Nephron progenitor cell (in vitro differentiated cells): Measurements from ENCODE around the gene CAMTA1.
A peak's percentile ranks its signal among the peaks of the same experiment; 100 is the strongest.

ENCODE experiments used
- DNase-seq: peaks from one replicate; pipeline ENCODE4 v3.0.0; 2021
- H3K27ac Mint-ChIP-seq: 2 replicates; pipeline ENCODE4 v1.8.0; 2021; ENCODE audit warnings: mild to moderate bottlenecking, moderate library complexity, mixed read lengths
- H3K27me3 Mint-ChIP-seq: 2 replicates; pipeline ENCODE4 v1.8.0; 2021; ENCODE audit warnings: mild to moderate bottlenecking, low read depth, mixed read lengths; ENCODE audit not compliant: poor library complexity
- H3K36me3 Mint-ChIP-seq: 2 replicates; pipeline ENCODE4 v1.8.0; 2021; ENCODE audit warnings: low read depth, mixed read lengths
- H3K4me1 Mint-ChIP-seq: 2 replicates; pipeline ENCODE4 v1.8.0; 2021; ENCODE audit warnings: mixed read lengths
- H3K4me3 Mint-ChIP-seq: 2 replicates; pipeline ENCODE4 v1.8.0; 2021; ENCODE audit warnings: mild to moderate bottlenecking, moderate library complexity, mixed read lengths
- H3K9me3 Mint-ChIP-seq: 2 replicates; pipeline ENCODE4 v1.8.0; 2021; ENCODE audit warnings: mild to moderate bottlenecking, moderate library complexity, mixed read lengths
- TF ChIP-seq, protein P1 (sequence below): fragments of 200-600 bp; sonication (generic); IDR thresholded peaks from 2 replicates; pipeline ENCODE4 v1.5.0; 2021; ENCODE audit warnings: antibody characterized with exemption

CAMTA1 gene

GRCh38 chr1:7042322-7043190 is 257.3 kb downstream of the CAMTA1 start:
- Mint-ChIP-seq H3K4me3 (no peak overlapping the region), H3K36me3 (no peaks in the 10 kb centered on the region), H3K4me1 (peaks cover 9% of the 10 kb centered on the region), H3K9me3 (no peaks in the 10 kb centered on the region), H3K27me3 (peaks cover 12% of the 10 kb centered on the region), H3K27ac (no peak overlapping the region)
- no peak for DNase-seq
- TF ChIP-seq, protein P1, sequence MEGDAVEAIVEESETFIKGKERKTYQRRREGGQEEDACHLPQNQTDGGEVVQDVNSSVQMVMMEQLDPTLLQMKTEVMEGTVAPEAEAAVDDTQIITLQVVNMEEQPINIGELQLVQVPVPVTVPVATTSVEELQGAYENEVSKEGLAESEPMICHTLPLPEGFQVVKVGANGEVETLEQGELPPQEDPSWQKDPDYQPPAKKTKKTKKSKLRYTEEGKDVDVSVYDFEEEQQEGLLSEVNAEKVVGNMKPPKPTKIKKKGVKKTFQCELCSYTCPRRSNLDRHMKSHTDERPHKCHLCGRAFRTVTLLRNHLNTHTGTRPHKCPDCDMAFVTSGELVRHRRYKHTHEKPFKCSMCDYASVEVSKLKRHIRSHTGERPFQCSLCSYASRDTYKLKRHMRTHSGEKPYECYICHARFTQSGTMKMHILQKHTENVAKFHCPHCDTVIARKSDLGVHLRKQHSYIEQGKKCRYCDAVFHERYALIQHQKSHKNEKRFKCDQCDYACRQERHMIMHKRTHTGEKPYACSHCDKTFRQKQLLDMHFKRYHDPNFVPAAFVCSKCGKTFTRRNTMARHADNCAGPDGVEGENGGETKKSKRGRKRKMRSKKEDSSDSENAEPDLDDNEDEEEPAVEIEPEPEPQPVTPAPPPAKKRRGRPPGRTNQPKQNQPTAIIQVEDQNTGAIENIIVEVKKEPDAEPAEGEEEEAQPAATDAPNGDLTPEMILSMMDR = peak; percentile 59

GRCh38 chr1:7043191-7043549 is 257.9 kb downstream of the CAMTA1 start:
- Mint-ChIP-seq H3K4me3 (no peak overlapping the region), H3K36me3 (no peaks in the 10 kb centered on the region), H3K4me1 (peaks cover 9% of the 10 kb centered on the region), H3K9me3 (no peaks in the 10 kb centered on the region), H3K27ac (no peak overlapping the region), H3K27me3 (peaks cover 16% of the 10 kb centered on the region)
- DNase-seq = no peak
- TF ChIP-seq, protein P1 = no peak

DNA sequence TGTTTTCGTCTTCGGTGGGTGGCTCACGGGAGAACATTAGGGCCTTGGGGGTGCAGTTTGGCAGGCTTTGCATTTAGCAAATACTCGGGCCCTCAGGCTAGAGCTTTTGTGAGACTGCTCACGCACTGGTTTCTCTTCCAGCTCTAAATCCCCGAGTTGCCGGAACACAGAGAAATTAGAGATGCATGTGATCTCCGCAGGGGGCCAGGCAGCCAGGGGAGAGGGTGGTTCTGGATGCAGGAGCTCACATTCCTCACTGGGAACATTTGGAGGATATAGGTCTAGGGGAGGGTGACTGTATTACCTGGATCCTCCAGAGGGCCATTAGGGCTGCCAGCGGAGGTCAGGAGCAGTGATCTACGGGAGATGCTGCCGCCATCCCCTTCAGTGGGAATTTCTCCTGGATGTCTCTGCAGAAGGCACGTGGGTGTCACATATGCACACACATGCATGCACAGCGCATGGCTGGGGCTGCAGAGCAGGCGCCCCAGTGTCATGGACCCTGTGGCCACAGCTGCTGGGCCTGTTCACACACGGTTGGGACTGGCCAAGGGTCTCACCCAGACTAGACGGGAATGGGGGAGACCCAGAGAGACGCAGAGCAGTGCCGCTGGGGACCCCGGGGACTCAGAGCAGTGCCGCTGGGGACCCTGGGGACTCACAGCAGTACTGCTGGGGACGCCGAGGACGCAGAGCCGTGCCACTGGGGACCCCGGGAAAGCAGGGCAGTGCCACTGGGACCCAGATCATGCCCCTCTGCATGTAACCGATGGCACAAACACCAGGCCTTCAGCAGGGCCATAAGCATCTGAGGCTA is 258.7 kb downstream of the CAMTA1 start:
- Mint-ChIP-seq H3K4me3 (no peak overlapping the region), H3K4me1 (peaks cover 9% of the 10 kb centered on the region), H3K27me3 (peaks cover 20% of the 10 kb centered on the region), H3K36me3 (no peaks in the 10 kb centered on the region), H3K27ac (no peak overlapping the region), H3K9me3 (no peaks in the 10 kb centered on the region)
- TF ChIP-seq, protein P1 = no peak
- no peak for DNase-seq

GRCh38 chr1:7045897-7046296 is 260.6 kb downstream of the CAMTA1 start:
- no peak for DNase-seq
- no peak overlapping the region for H3K27ac Mint-ChIP-seq
- H3K4me1 Mint-ChIP-seq = peaks cover 22% of the 10 kb centered on the region
- peaks cover 23% of the 10 kb centered on the region for H3K27me3 Mint-ChIP-seq
- TF ChIP-seq, protein P1 = no peak
- no peak overlapping the region for H3K4me3 Mint-ChIP-seq
- no peaks in the 10 kb centered on the region for H3K9me3 Mint-ChIP-seq
- H3K36me3 Mint-ChIP-seq = no peaks in the 10 kb centered on the region

DNA sequence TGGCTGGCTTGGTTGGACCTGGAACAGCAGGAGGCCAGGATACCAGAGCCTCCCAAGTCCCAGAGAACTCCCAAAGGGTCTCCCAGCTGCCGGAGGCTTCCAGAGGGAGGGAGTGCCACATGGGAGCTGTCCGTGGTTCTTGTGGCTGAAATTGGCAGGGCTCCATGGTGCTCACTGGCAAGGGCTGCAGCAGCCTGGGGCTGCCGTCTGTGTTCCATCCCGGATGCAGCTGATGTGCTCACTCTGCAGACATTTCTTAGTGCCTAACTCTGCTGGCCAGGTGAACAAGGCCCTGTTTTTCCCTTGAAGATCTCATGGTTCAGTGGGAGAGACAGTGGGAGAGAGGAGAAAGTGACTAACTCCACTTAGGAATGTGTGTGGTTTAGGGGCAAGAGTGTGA is 261.1 kb downstream of the CAMTA1 start:
- H3K4me3 Mint-ChIP-seq = no peak overlapping the region
- H3K27me3 Mint-ChIP-seq = peaks cover 26% of the 10 kb centered on the region
- TF ChIP-seq, protein P1 = no peak

More for the DNA sequence above, 261.1 kb downstream of the CAMTA1 start:
- DNase-seq = peak; percentile 72
- Mint-ChIP-seq H3K4me1 (peaks cover 26% of the 10 kb centered on the region), H3K27ac (no peak overlapping the region), H3K9me3 (no peaks in the 10 kb centered on the region), H3K36me3 (no peaks in the 10 kb centered on the region)
